Naive B cell (primary cell): ENCODE results near the gene TFE3. TPM values are rescaled to one million over a fixed set of nuclear protein-coding genes. Genes with fewer than 3 reads are reported as not detected.

ENCODE experiments used
- ATAC-seq, 2 donors: fragments of 150-1000 bp; cut with Tn5 transposase; 2 replicates each; pipeline ENCODE4 v1.10.0; 2021; ENCODE audit warnings: low read depth in 2 of 2, mild to moderate bottlenecking in 2 of 2, moderate library complexity in 2 of 2
- DNase-seq: peaks from one replicate; pipeline ENCODE4 v3.0.0; 2022
- H3K27ac Mint-ChIP-seq, 6 donors: one replicate each; pipeline ENCODE4 v1.8.0; 2020 to 2022; ENCODE audit warnings: mild to moderate bottlenecking in 6 of 6, mixed read lengths in 6 of 6, moderate library complexity in 5 of 6, inconsistent platforms in 2 of 6
- H3K27me3 Mint-ChIP-seq, 3 donors: one replicate each; pipeline ENCODE4 v1.8.0; 2021 to 2022; ENCODE audit warnings: mixed read lengths in 3 of 3, mild to moderate bottlenecking in 1 of 3
- H3K36me3 Mint-ChIP-seq, 2 donors: one replicate each; pipeline ENCODE4 v1.8.0; 2020 to 2022; ENCODE audit warnings: mixed read lengths in 2 of 2, inconsistent platforms in 1 of 2, mild to moderate bottlenecking in 1 of 2
- H3K4me1 Mint-ChIP-seq, 3 donors: one replicate each; pipeline ENCODE4 v1.8.0; 2020 to 2022; ENCODE audit warnings: mixed read lengths in 3 of 3, inconsistent platforms in 1 of 3, mild to moderate bottlenecking in 1 of 3, moderate library complexity in 1 of 3
- H3K4me3 Mint-ChIP-seq, 8 donors: one replicate each; pipeline ENCODE4 v1.8.0; 2020 to 2022; ENCODE audit warnings: mild to moderate bottlenecking in 8 of 8, mixed read lengths in 8 of 8, moderate library complexity in 8 of 8, inconsistent platforms in 2 of 8
- H3K9me3 Mint-ChIP-seq, 7 donors: one replicate each; pipeline ENCODE4 v1.8.0; 2020 to 2022; ENCODE audit warnings: mixed read lengths in 7 of 7, mild to moderate bottlenecking in 5 of 7, inconsistent platforms in 2 of 7, moderate library complexity in 1 of 7
- polyA plus RNA-seq, 6 donors: library from polyadenylated mRNA; unstranded; fragments of 300-500 nt; fragmentation: Illumina TruSeq; gene quantifications; one replicate each; pipeline ENCODE4 v1.2.3, GENCODE V29; 2021; ENCODE audit warnings: low read depth in 6 of 6

TFE3 gene
- polyA plus RNA-seq, 6 donors from 2014 or later: 4.5 to 11.4 (median 6.1) TPM

DNA sequence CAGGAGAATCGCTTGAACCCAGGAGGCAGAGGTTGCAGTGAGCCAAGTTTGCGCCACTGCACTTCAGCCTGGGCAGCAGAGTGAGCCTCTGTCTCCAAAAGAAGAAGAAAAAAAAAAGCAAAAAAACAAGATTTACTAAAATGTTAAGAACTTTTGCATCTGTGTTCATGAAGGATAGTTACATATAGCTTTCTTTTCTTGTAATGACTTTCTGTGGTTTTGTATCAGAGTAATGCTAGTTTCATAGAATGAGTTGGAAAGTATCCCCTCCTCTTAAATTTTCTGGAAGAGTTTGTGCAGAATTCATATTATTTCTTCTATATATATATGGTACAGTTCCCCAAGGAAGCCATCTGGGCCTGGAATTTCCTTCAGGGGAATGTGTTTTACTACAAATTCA lies 24.1 kb downstream of the TFE3 start:
- Mint-ChIP-seq H3K27me3 (no peaks in the 10 kb centered on the region), H3K4me3 (no peak overlapping the region), H3K4me1 (no peaks in the 10 kb centered on the region), H3K27ac (no peak overlapping the region), H3K9me3 (peaks cover 0 to 1% (median 0%) of the 10 kb centered on the region in 7 donors), H3K36me3 (no peaks in the 10 kb centered on the region)
- ATAC-seq: no peak
- DNase-seq: no peak

DNA sequence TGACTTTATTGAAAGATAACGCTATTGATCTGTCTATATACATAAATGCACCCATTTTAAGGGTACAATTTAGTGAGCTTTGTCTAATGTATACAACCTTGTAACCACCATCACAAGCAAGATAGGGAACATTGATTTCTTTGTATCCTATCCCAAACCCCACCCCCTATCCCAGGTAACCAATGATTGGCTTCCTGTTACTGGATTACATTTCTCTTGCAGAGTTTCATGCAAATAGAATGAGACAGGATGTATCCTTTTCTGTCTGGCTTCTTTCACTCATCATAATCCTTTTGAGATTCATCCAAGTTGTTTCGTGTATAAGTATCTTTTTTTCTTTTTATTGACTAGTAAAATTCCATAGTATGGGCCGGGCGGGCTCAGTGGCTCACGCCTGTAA lies 39.5 kb downstream of the TFE3 start:
- Mint-ChIP-seq H3K4me1 (peaks cover 12 to 20% (median 20%) of the 10 kb centered on the region in 3 donors), H3K9me3 (peaks cover 0 to 4% (median 0%) of the 10 kb centered on the region in 7 donors), H3K36me3 (peaks cover 0 to 4% of the 10 kb centered on the region in 2 donors), H3K27ac (peak overlapping the region in 2 of 6 donors; percentile 70 to 78), H3K27me3 (no peaks in the 10 kb centered on the region), H3K4me3 (peak overlapping the region in 2 of 8 donors; percentile 56 to 57)
- DNase-seq (no peak), ATAC-seq (no peak)

DNA sequence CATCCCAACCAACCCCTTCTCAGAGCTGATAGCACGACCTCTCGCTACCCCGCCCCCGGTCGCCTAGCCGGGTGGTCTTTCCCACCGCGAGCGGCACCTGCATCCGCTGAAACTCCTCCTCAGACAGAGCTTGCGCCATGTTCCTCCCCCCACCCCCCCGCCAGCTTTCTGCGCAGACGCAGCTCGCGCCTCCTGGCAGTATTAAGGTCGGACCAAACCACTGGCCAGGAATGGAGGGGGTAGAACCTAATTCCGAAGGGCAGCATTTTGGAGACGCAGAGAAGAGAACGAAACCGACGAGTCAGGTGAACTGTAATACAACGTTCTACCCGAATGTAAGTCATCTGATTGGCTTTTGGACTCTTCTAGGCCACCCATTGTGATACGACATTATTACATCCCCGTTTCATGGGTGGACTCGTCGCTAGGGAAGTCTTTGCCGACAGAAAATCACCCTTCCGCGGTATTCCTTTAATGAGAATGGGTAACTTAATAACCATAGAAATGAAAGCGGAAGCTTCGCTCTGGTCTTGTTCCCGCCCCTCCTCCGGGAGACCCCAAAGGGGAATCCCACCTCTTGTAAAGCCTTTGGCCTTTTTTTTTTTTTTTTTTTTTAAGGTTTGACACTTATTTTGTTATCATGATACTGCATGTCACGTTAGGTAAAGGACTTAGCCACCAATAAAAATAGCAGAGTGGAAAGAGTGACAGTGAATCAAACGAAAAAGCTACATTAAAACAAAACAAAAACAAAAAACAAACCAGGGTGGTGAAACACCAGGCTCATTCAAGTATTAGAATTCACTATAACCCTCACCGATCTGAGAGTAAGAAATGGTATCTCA lies 40.8 kb downstream of the TFE3 start, which contains the start of gene GRIPAP1:
Gene GRIPAP1 (minus strand): TSS at position 174 of the 845 bp plus-strand sequence. CDS start 35 bp downstream, at position 139.
- peak; percentile 83 for DNase-seq
- peak; percentile 77 to 79 for ATAC-seq
- peak within 1 kb of the TSS; percentile 97 to 100 (median 98) for H3K4me3 Mint-ChIP-seq
- peaks cover 0 to 5% (median 0%) of the 10 kb centered on the region in 3 donors for H3K27me3 Mint-ChIP-seq
- peaks cover 0 to 4% (median 0%) of the 10 kb centered on the region in 7 donors for H3K9me3 Mint-ChIP-seq
- peak within 1 kb of the TSS; percentile 98 to 100 (median 99) for H3K27ac Mint-ChIP-seq
- H3K4me1 Mint-ChIP-seq: peaks cover 25 to 34% (median 29%) of the 10 kb centered on the region in 3 donors
- H3K36me3 Mint-ChIP-seq: peaks cover 0 to 18% of the 10 kb centered on the region in 2 donors

- peak; percentile 55 for DNase-seq
Observed at GRCh38 chrX:49001521-49002090, 41.6 kb downstream of the TFE3 start.

GRCh38 chrX:49000636-49001035 lies 42.5 kb downstream of the TFE3 start:
- Mint-ChIP-seq H3K36me3 (peaks cover 5 to 21% of the 10 kb centered on the region in 2 donors), H3K4me1 (peaks cover 28 to 36% (median 34%) of the 10 kb centered on the region in 3 donors), H3K4me3 (peak overlapping the region; percentile 35 to 100 (median 97)), H3K27ac (peak overlapping the region in 3 of 6 donors; percentile 10 to 98 (median 65)), H3K9me3 (peaks cover 0 to 5% (median 0%) of the 10 kb centered on the region in 7 donors), H3K27me3 (peaks cover 0 to 5% (median 0%) of the 10 kb centered on the region in 3 donors)
- ATAC-seq: no peak
- no peak for DNase-seq

More at GRCh38 chrX:49001521-49002090, 41.6 kb downstream of the TFE3 start:
- peaks cover 28 to 36% (median 34%) of the 10 kb centered on the region in 3 donors for H3K4me1 Mint-ChIP-seq
- peaks cover 0 to 5% (median 0%) of the 10 kb centered on the region in 3 donors for H3K27me3 Mint-ChIP-seq
- H3K4me3 Mint-ChIP-seq: peak overlapping the region; percentile 97 to 100 (median 98)
- peaks cover 3 to 21% of the 10 kb centered on the region in 2 donors for H3K36me3 Mint-ChIP-seq
- peak overlapping the region; percentile 98 to 100 (median 99) for H3K27ac Mint-ChIP-seq
- peak; percentile 49 to 58 for ATAC-seq
- peaks cover 0 to 5% (median 0%) of the 10 kb centered on the region in 7 donors for H3K9me3 Mint-ChIP-seq

- peaks cover 33 to 36% (median 34%) of the 10 kb centered on the region in 3 donors for H3K4me1 Mint-ChIP-seq
- peaks cover 0 to 4% (median 0%) of the 10 kb centered on the region in 7 donors for H3K9me3 Mint-ChIP-seq
- ATAC-seq: no peak
- no peak overlapping the region for H3K27ac Mint-ChIP-seq
- peaks cover 5 to 30% of the 10 kb centered on the region in 2 donors for H3K36me3 Mint-ChIP-seq
- peaks cover 0 to 5% (median 0%) of the 10 kb centered on the region in 3 donors for H3K27me3 Mint-ChIP-seq
- no peak for DNase-seq
- H3K4me3 Mint-ChIP-seq: peak overlapping the region in 1 of 8 donors; percentile 58
Observed at GRCh38 chrX:48999030-48999429, 44.1 kb downstream of the TFE3 start.

DNA sequence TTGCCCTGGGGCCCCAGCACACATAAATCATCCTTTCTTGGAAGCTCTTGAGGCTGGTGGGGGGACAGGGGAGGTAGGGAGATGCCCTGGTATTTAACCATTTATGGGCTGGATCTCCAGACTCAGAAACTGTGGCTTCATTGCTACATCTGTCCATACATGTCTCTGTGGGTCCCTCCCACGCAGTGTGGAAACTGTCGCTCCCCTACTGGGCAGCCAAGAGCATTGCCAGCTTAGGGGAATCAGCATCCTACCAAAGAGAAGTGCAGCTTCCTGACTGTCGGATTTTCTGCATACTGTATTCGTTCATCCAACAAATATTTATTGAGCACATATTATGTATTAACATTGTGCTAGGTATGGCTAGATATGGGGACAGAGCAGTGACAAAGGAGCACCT lies 44.8 kb downstream of the TFE3 start:
- Mint-ChIP-seq H3K4me1 (peaks cover 33 to 36% (median 34%) of the 10 kb centered on the region in 3 donors), H3K36me3 (peaks cover 5 to 30% of the 10 kb centered on the region in 2 donors), H3K27me3 (peaks cover 0 to 5% (median 0%) of the 10 kb centered on the region in 3 donors), H3K27ac (no peak overlapping the region), H3K9me3 (peaks cover 0 to 4% (median 0%) of the 10 kb centered on the region in 7 donors), H3K4me3 (peak overlapping the region in 1 of 8 donors; percentile 58)
- no peak for DNase-seq
- no peak for ATAC-seq

DNA sequence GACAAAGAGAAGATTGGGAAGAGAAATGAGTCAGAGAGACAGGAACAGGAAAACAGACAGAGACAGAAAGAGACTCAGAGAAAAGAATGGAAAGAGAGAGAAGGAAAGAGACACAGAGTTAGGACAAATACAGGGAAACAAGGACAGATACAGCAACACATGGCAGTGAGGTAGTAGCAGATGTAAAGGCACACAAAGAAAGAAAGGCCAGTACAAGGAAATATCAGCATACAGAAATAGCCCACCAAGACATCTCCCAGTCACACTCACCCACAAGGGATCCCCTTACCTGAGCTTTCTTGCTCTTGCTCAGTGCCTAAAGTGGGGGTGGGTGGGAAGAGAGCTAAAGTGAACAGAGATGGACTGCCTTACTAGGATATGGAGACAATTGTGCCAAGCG lies 45.3 kb downstream of the TFE3 start:
- Mint-ChIP-seq H3K27ac (peak overlapping the region in 1 of 6 donors; percentile 80), H3K36me3 (peaks cover 5 to 30% of the 10 kb centered on the region in 2 donors), H3K9me3 (peaks cover 0 to 4% (median 0%) of the 10 kb centered on the region in 7 donors), H3K4me1 (peaks cover 33 to 36% (median 34%) of the 10 kb centered on the region in 3 donors), H3K4me3 (no peak overlapping the region), H3K27me3 (peaks cover 0 to 5% (median 0%) of the 10 kb centered on the region in 3 donors)
- DNase-seq (no peak), ATAC-seq (no peak)

DNA sequence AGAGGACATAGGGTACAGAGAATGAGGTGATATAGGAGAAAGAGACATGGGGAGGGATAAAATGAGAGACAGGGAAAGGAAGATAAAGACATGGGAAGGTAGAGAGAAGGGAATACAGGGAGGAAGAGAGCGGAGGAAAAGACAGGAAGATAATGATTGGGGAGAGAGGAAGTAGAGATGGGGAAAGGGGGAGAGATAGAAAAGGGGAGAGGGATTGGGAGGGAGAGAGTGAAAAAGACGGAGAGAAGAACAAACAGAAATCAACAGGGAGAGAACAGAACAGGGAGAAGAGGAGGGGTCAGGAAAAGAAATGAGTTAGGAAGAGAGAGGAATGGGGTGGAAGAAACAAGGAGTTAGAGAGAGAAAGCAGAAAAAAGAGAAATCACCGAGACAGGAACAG lies 45.7 kb downstream of the TFE3 start:
- H3K36me3 Mint-ChIP-seq: peaks cover 7 to 30% of the 10 kb centered on the region in 2 donors
- H3K4me3 Mint-ChIP-seq: peak overlapping the region in 1 of 8 donors; percentile 28
- peak overlapping the region in 2 of 6 donors; percentile 21 to 54 for H3K27ac Mint-ChIP-seq

GRCh38 chrX:48996969-48997368 lies 46.2 kb downstream of the TFE3 start:
- peaks cover 9 to 30% of the 10 kb centered on the region in 2 donors for H3K36me3 Mint-ChIP-seq
- DNase-seq: no peak

More for the DNA sequence above, 45.7 kb downstream of the TFE3 start:
- Mint-ChIP-seq H3K27me3 (peaks cover 0 to 5% (median 0%) of the 10 kb centered on the region in 3 donors), H3K4me1 (peaks cover 32 to 36% (median 33%) of the 10 kb centered on the region in 3 donors), H3K9me3 (peaks cover 0 to 4% (median 0%) of the 10 kb centered on the region in 7 donors)
- ATAC-seq (no peak), DNase-seq (no peak)

GRCh38 chrX:48992341-48992740 lies 50.8 kb downstream of the TFE3 start:
- H3K4me1 Mint-ChIP-seq: peaks cover 8 to 10% (median 9%) of the 10 kb centered on the region in 3 donors
- peak overlapping the region in 1 of 8 donors; percentile 39 for H3K4me3 Mint-ChIP-seq
- no peak for DNase-seq
- peaks cover 0 to under 1% (median 0%) of the 10 kb centered on the region in 3 donors for H3K27me3 Mint-ChIP-seq
- peaks cover 0 to 2% (median 0%) of the 10 kb centered on the region in 7 donors for H3K9me3 Mint-ChIP-seq
- H3K27ac Mint-ChIP-seq: peak overlapping the region in 1 of 6 donors; percentile 78
- H3K36me3 Mint-ChIP-seq: peaks cover 9 to 12% of the 10 kb centered on the region in 2 donors
- ATAC-seq: no peak

More at GRCh38 chrX:48996969-48997368, 46.2 kb downstream of the TFE3 start:
- H3K4me3 Mint-ChIP-seq: peak overlapping the region in 1 of 8 donors; percentile 28
- peaks cover 0 to 4% (median 0%) of the 10 kb centered on the region in 7 donors for H3K9me3 Mint-ChIP-seq
- peak overlapping the region in 1 of 6 donors; percentile 54 for H3K27ac Mint-ChIP-seq
- peaks cover 0 to 5% (median 0%) of the 10 kb centered on the region in 3 donors for H3K27me3 Mint-ChIP-seq
- H3K4me1 Mint-ChIP-seq: peaks cover 31 to 36% (median 33%) of the 10 kb centered on the region in 3 donors
- ATAC-seq: no peak

DNA sequence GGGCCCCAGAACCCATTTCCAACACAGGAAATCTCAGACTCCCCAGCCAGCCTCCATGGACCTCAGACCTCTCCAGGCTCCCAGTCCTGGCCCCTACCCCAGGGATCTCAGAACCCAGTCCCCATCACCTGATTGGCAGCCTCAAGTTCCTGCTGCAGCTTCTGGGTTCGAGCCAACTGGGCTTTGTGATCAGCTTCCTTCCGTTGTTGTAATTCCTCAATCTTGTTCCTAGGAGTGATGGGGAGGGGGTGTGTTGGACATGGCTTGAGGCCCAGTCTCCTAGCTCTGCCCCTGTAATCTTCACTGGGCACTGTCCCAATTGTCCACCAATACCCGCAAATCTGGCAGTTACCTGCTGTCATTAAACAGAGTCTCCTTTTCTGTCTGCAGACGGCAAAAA lies 53.7 kb downstream of the TFE3 start:
- Mint-ChIP-seq H3K27ac (peak overlapping the region in 1 of 6 donors; percentile 50), H3K4me1 (peaks cover 0 to 5% (median 5%) of the 10 kb centered on the region in 3 donors), H3K9me3 (no peaks in the 10 kb centered on the region), H3K36me3 (peaks cover 0 to 4% of the 10 kb centered on the region in 2 donors), H3K4me3 (no peak overlapping the region), H3K27me3 (no peaks in the 10 kb centered on the region)
- DNase-seq (no peak), ATAC-seq (no peak)

- Mint-ChIP-seq H3K27ac (no peak overlapping the region), H3K27me3 (no peaks in the 10 kb centered on the region), H3K4me1 (peaks cover 0 to 1% (median under 1%) of the 10 kb centered on the region in 3 donors), H3K4me3 (no peak overlapping the region), H3K9me3 (no peaks in the 10 kb centered on the region), H3K36me3 (peaks cover 2 to 28% of the 10 kb centered on the region in 2 donors)
- no peak for ATAC-seq
- DNase-seq: no peak
Observed at GRCh38 chrX:48983896-48984295, 59.3 kb downstream of the TFE3 start.
